Measurements from ENCODE around the gene SCN1A. TPM values are rescaled to one million over a fixed set of nuclear protein-coding genes. Genes with fewer than 3 reads are reported as not detected.

SCN1A gene
- total and polyA plus RNA-seq, 2 of the 13 experiments (the other 11 are each of a cell fraction or from before 2014, with no cell fraction given), result 19.9 to 39.4 TPM

DNA sequence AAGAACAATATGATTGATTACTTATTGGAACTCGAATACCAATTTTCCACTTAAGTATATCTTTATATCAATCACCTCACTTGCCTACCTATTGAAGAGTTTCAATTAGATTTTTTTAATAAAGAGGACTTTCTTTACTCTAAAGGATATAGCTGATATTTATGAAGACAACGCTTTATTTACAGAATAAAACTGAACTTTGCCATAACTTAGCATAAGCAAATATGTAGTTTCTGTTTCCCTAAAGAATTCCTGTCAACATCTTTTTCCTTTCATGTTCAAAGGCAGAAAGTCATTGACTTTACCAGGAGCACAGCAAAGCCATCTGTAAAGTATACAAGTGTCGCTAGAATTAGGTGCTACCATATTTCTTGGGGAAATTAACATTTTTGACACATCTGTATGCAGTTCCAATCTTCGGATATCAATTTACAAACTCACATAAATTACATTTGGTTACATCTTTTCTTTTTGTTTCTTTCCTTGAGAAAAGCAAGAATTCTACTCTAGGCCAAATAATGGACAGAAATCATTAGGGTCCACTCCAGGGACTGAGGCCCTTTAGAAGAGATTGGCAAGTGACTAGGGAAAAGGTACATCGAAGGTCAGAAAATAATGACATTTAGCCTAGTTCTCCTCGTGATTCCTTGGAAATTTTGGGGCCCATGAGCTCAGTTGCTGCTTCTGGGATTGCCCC is 7.5 kb upstream of the SCN1A start (continued):
- TF ChIP-seq ISX (CRISPR knock-in tag; conservative IDR thresholded peaks at IDR 0.05), result no peak
- peak; percentile 65; the same call in 1 of the 2 replicates for TF ChIP-seq NR2F6 (IDR thresholded peaks at IDR 0.05)
- TF ChIP-seq NR2F6 (CRISPR knock-in tag; IDR thresholded peaks at IDR 0.05), result peak; percentile 55; the same call in 1 of the 2 replicates
- no peak for TF ChIP-seq ZC3H13 (CRISPR knock-in tag; IDR thresholded peaks at IDR 0.05)
- TF ChIP-seq NAIF1 (CRISPR knock-in tag; IDR thresholded peaks at IDR 0.05; ENCODE audit: borderline replicate concordance), result peak; percentile 17
- peak; percentile 40; the same call in 1 of the 2 replicates for TF ChIP-seq TARDBP (CRISPR knock-in tag; IDR thresholded peaks at IDR 0.05)
- TF ChIP-seq ZNF296 (CRISPR knock-in tag; conservative IDR thresholded peaks at IDR 0.05), result no peak
- no peak; the same call in 1 of the 2 replicates for TF ChIP-seq TBX2 (CRISPR knock-in tag; IDR thresholded peaks at IDR 0.05; ENCODE audit: borderline replicate concordance)
- TF ChIP-seq ZNF782 (CRISPR knock-in tag; IDR thresholded peaks at IDR 0.05; ENCODE audit: borderline replicate concordance), result no peak
- TF ChIP-seq TEF (CRISPR knock-in tag; IDR thresholded peaks at IDR 0.05), result 0 out of 2 replicates have a peak, but pooled peaks have one; percentile 5
- TF ChIP-seq SALL1 (CRISPR knock-in tag; IDR thresholded peaks at IDR 0.05), result no peak
- TF ChIP-seq KLF6 (CRISPR knock-in tag; IDR thresholded peaks at IDR 0.05), result peak; percentile 75
- no peak for TF ChIP-seq ZFP1 (CRISPR knock-in tag; IDR thresholded peaks at IDR 0.05)
- TF ChIP-seq ZBTB38 (CRISPR knock-in tag; IDR thresholded peaks at IDR 0.05), result no peak
- no peak for TF ChIP-seq ZNF407 (CRISPR knock-in tag; IDR thresholded peaks at IDR 0.05; ENCODE audit: not compliant biosample characterization)
- TF ChIP-seq STAG1 (CRISPR knock-in tag; IDR thresholded peaks at IDR 0.05), result no peak
- no peak for TF ChIP-seq ZNF446 (CRISPR knock-in tag; IDR thresholded peaks at IDR 0.05)
- TF ChIP-seq, protein P1, sequence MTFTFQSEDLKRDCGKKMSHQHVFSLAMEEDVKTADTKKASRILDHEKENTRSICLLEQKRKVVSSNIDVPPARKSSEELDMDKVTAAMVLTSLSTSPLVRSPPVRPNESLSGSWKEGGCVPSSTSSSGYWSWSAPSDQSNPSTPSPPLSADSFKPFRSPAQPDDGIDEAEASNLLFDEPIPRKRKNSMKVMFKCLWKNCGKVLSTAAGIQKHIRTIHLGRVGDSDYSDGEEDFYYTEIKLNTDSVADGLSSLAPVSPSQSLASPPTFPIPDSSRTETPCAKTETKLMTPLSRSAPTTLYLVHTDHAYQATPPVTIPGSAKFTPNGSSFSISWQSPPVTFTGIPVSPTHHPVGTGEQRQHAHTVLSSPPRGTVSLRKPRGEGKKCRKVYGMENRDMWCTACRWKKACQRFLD (CRISPR knock-in tag; IDR thresholded peaks at IDR 0.05; ENCODE audit: borderline replicate concordance), result no peak; the same call in 1 of the 2 replicates
- TF ChIP-seq SATB2 (CRISPR knock-in tag; IDR thresholded peaks at IDR 0.05), result no peak
